ENCODE data around the gene ZNF282.
"Not testable (repeated sequence)": the region's sequence is repeated elsewhere in the genome, so short reads cannot be mapped to it uniquely, and the experiment has no call there.

Gene ZNF282

DNA sequence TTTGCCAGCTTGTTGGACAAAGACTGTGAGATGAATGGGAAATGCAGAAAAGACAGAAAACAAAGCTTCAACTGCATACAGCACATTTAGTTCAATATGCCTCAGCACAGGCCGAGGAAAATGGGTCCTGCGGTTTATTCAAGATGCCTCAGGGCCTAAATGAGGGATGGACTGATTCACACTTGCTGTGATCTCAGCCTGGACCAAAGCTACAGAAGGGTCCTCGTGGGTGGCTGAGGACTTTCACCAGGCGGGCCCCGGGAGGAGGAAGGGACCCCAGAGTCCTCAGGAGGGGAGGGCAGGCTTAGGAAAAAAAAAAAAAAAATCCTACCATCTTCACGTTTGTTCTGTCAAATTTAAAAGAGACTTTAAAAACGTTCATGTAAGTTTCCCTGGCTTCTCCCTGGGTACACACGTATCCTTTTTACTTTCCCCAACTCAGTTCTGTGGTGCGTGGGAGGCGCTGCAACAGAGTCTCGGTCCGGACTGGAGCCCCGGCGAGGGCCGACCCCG, 66.0 kb downstream of the ZNF282 start:
- no peak for DNase-seq

DNA sequence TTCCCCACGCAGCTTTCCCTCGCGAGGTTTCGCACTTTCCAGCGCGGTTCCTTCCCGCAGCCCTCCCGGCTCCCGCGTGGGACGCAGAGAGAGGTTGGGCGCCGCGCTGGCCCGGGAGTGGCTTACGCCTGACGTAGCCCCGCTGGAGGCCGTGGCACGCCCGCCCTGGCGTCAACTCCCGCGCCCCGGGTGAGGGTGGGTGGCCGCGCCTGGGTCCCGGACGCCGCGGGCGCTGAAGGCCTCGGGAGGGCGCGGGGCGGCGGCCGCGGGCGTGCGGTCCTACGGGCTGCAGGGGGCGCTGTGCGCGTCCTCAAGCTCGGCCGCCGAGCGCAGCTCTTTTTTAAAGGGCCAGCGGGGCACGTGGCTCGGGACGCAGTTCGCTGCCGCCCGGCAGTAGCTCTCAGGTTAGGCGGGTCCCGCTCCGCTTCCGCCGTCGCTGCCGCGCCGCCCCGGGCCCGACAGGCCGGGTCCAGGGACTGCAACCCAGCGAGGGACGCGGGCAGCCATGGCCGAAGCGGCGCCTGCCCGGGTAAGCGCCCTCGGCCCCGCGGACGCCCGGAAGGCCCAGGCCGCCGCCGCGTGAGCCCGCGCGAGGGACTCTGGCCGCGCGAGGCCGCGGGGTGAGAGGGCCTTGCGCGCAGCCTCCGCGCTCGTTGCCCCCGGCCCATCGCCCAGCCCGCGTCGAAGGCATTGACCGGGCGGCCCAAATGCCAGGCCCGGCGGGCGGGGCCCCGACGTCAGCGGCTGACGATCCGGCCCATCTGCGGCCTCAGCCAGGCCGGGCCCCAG, 66.7 kb downstream of the ZNF282 start, which contains the start of gene ZNF783:
Gene ZNF783, plus strand, starts transcription at position 368 of the 789 bp plus-strand sequence. Its CDS starts 138 bp downstream, at position 506.
- no peak for DNase-seq

DNA sequence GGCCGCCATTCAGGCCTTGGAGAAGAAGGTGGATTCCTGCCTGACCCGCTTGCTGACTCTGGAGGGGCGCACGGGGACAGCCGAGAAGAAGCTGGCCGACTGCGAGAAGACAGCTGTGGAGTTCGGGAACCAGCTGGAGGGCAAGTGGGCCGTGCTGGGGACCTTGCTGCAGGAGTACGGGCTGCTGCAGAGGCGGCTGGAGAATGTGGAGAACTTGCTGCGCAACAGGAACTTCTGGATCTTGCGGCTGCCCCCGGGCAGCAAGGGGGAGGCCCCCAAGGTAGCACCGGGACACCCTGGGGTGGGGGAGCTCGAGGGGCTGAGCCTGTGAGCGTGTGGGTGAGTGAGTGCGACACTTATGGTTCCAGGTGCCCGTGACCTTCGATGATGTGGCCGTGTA, 71.1 kb downstream of the ZNF282 start:
- no peak for DNase-seq

DNA sequence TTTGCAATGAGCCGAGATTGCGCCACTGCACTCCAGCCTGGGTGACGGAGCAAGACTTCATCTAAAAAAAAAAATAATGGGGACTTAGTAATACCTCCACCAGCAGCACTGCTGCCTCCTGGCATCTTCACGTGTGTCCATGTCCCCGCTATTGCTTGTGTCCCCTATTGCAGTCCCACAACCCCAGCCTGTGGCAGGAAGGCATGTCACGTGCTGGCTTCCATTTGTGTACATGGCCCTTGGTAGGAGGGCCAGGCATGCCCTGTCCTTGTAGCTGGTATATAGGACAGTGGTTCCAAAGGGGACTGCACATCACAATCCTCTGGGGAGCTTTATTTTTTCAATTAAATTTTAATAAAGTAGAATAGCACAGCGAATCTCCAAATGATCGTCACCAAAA, 72.4 kb downstream of the ZNF282 start:
- no peak for DNase-seq

DNA sequence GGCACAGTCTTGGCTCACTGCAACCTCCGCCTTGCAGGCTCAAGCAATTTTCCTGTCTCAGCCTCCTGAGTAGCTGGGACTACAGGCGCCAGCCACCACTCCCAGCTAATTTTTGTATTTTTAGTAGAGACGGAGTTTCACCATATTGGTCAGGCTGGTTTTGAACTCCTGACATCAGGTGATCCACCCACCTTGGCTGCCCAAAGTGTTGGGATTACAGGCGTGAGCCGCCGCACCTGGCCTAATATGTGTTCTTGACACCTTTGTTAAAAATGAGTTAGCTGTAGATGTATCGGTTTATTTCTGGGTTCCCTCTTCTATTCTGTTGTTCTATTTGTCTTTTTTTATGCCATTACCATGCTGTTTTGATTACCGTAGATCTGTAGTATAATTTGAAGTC, 79.1 kb downstream of the ZNF282 start:
- DNase-seq, result not testable (repeated sequence)

All from NCI-H187 treated with DMSO at 0.1 percent for 48 hours (cell line).